HFFc6 (cell line): ENCODE data around the gene CREM. TPM values are rescaled to one million over a fixed set of nuclear protein-coding genes. Genes with fewer than 3 reads are reported as not detected.

Source experiments
- DNase-seq: peaks from one replicate; pipeline ENCODE4 v3.0.0-alpha.2; 2018
- H3K27ac Mint-ChIP-seq: 2 replicates; pipeline ENCODE4 v1.8.0; 2020; ENCODE audit warnings: mild to moderate bottlenecking, mixed read lengths
- H3K27me3 Mint-ChIP-seq: 2 replicates; pipeline ENCODE4 v1.8.0; 2021; ENCODE audit warnings: mild to moderate bottlenecking, moderate library complexity, mixed read lengths; ENCODE audit not compliant: insufficient read depth
- H3K36me3 Mint-ChIP-seq: 2 replicates; pipeline ENCODE4 v1.8.0; 2021; ENCODE audit warnings: low read depth, mixed read lengths
- H3K4me1 Mint-ChIP-seq: 2 replicates; pipeline ENCODE4 v1.8.0; 2020; ENCODE audit warnings: low read depth, mixed read lengths
- H3K4me3 Mint-ChIP-seq: 2 replicates; pipeline ENCODE4 v1.8.0; 2020; ENCODE audit warnings: mild to moderate bottlenecking, moderate library complexity, mixed read lengths
- H3K9me3 Mint-ChIP-seq: 2 replicates; pipeline ENCODE4 v1.8.0; 2020; ENCODE audit warnings: mild to moderate bottlenecking, mixed read lengths
- CTCF ChIP-seq: fragments of 200-600 bp; sonication (generic); IDR thresholded peaks from 2 replicates; pipeline ENCODE4 v1.5.0; 2021; ENCODE audit warnings: antibody characterized with exemption, mild to moderate bottlenecking
- total RNA-seq, 6 experiments: library from RNA; stranded (reverse); fragmentation: NEBNext Ultra II Directional; extraction: Animal tissue kit (Norgen Biotek cat#: 25700); gene quantifications; 2 replicates in 1 of 6; 3 replicates in 5 of 6; pipeline ENCODE4 v1.2.3, GENCODE V29; 2021

Gene CREM
- total RNA-seq, 6 experiments from 2014 or later: 21.1 to 34.0 (median 30.2) TPM

GRCh38 chr10:35166607-35167006, 40.0 kb downstream of the CREM start:
- no peak overlapping the region for H3K27ac Mint-ChIP-seq
- no peak for DNase-seq
- H3K4me3 Mint-ChIP-seq: no peak overlapping the region
- no peaks in the 10 kb centered on the region for H3K4me1 Mint-ChIP-seq
- H3K27me3 Mint-ChIP-seq: no peaks in the 10 kb centered on the region
- H3K36me3 Mint-ChIP-seq: peaks cover 15% of the 10 kb centered on the region; the same call in 1 of the 2 replicates
- no peaks in the 10 kb centered on the region; the same call in 1 of the 2 replicates for H3K9me3 Mint-ChIP-seq
- no peak for TF ChIP-seq CTCF

- no peaks in the 10 kb centered on the region for H3K27me3 Mint-ChIP-seq
- no peaks in the 10 kb centered on the region; the same call in 1 of the 2 replicates for H3K9me3 Mint-ChIP-seq
- no peak for DNase-seq
- H3K27ac Mint-ChIP-seq: no peak overlapping the region
- peaks cover 10% of the 10 kb centered on the region; the same call in 1 of the 2 replicates for H3K36me3 Mint-ChIP-seq
- H3K4me1 Mint-ChIP-seq: peaks cover 6% of the 10 kb centered on the region
- no peak for TF ChIP-seq CTCF
- H3K4me3 Mint-ChIP-seq: no peak overlapping the region
Observed at GRCh38 chr10:35167342-35167741, 40.7 kb downstream of the CREM start.

GRCh38 chr10:35172146-35172545, 45.5 kb downstream of the CREM start:
- TF ChIP-seq CTCF: no peak
- Mint-ChIP-seq H3K4me3 (no peak overlapping the region), H3K27ac (no peak overlapping the region), H3K36me3 (peaks cover 10% of the 10 kb centered on the region; the same call in 1 of the 2 replicates), H3K4me1 (peaks cover 11% of the 10 kb centered on the region), H3K9me3 (no peaks in the 10 kb centered on the region; the same call in 1 of the 2 replicates), H3K27me3 (no peaks in the 10 kb centered on the region)
- no peak for DNase-seq

- Mint-ChIP-seq H3K27me3 (no peaks in the 10 kb centered on the region), H3K9me3 (no peaks in the 10 kb centered on the region; the same call in 1 of the 2 replicates), H3K27ac (no peak overlapping the region), H3K4me1 (peaks cover 11% of the 10 kb centered on the region), H3K36me3 (peaks cover 10% of the 10 kb centered on the region; the same call in 1 of the 2 replicates), H3K4me3 (no peak overlapping the region)
- DNase-seq: no peak
- TF ChIP-seq CTCF: no peak
Observed at GRCh38 chr10:35172574-35172973, 45.9 kb downstream of the CREM start.

GRCh38 chr10:35178331-35178730, 51.7 kb downstream of the CREM start:
- H3K9me3 Mint-ChIP-seq: no peaks in the 10 kb centered on the region
- no peaks in the 10 kb centered on the region for H3K36me3 Mint-ChIP-seq
- no peaks in the 10 kb centered on the region for H3K27me3 Mint-ChIP-seq
- TF ChIP-seq CTCF: no peak
- H3K4me3 Mint-ChIP-seq: no peak overlapping the region
- DNase-seq: no peak
- peaks cover 9% of the 10 kb centered on the region; the same call in 1 of the 2 replicates for H3K4me1 Mint-ChIP-seq
- no peak overlapping the region for H3K27ac Mint-ChIP-seq
